Heart left ventricle (tissue), 16 donors: ENCODE measurements around the gene DHRS3. TPM values are rescaled to one million over a fixed set of nuclear protein-coding genes. Genes with fewer than 3 reads are reported as not detected.
A peak's percentile ranks its signal among the peaks of the same experiment; 100 is the strongest.

Experiments used
- ATAC-seq, 4 donors: fragments of 200-7000 bp; cut with Tn5 transposase; one replicate each; pipeline ENCODE4 v1.9.1; 2020 to 2022; ENCODE audit warnings: moderate library complexity in 4 of 4, mild to moderate bottlenecking in 3 of 4, moderate number of reproducible peaks in 1 of 4
- DNase-seq, 5 donors: peaks; one replicate each; pipeline ENCODE4 v3.0.0-alpha.2; 2020
- H3K27ac ChIP-seq, 12 donors: fragments of 200-600 bp; sonication (generic) in 4 of 12; one replicate each; pipeline versions ENCODE4 v1.5.0 to v1.8.0; 2016 to 2022; ENCODE audit warnings: mild to moderate bottlenecking in 2 of 12
- H3K27me3 ChIP-seq, 9 donors: fragments of 200-600 bp; sonication (generic) in 2 of 9; one replicate each; pipeline versions ENCODE4 v1.5.1 to v1.8.0; 2016 to 2022; ENCODE audit warnings: mild to moderate bottlenecking in 3 of 9
- H3K36me3 ChIP-seq, 9 donors: fragments of 200-600 bp; sonication (generic) in 2 of 9; one replicate each; pipeline versions ENCODE4 v1.5.0 to v1.8.0; 2018 to 2022; ENCODE audit warnings: mild to moderate bottlenecking in 2 of 9
- H3K4me1 ChIP-seq, 12 donors: fragments of 200-600 bp; sonication (generic) in 4 of 12; one replicate each; pipeline versions ENCODE4 v1.5.0 to v1.8.0; 2016 to 2022; ENCODE audit warnings: mild to moderate bottlenecking in 3 of 12
- H3K4me3 ChIP-seq, 12 donors: fragments of 200-600 bp; sonication (generic) in 4 of 12; one replicate each; pipeline versions ENCODE4 v1.5.0 to v1.8.0; 2017 to 2022; ENCODE audit warnings: mild to moderate bottlenecking in 9 of 12, moderate library complexity in 4 of 12
- H3K9me3 ChIP-seq, 12 donors: fragments of 200-600 bp; sonication (generic) in 4 of 12; one replicate each; pipeline versions ENCODE4 v1.5.0 to v1.8.0; 2016 to 2022; ENCODE audit warnings: mild to moderate bottlenecking in 1 of 12
- POLR2A ChIP-seq, 2 donors: fragments of 450-650 bp; IDR thresholded peaks; one replicate each; pipeline ENCODE4 v1.6.1; 2017; ENCODE audit warnings: antibody characterized with exemption in 2 of 2, mild to moderate bottlenecking in 2 of 2, moderate library complexity in 2 of 2
- WGBS, 4 donors: extraction: QIAGEN DNeasy Blood & Tissue Kit in 2 of 4; methylation state at CpG; one replicate each; pipeline versions ENCODE4 v1.1.5 to v1.1.7; 2013 to 2018; 5-methylcytosine and 5-hydroxymethylcytosine counted together
- intact Hi-C, 10 donors: fragments of 100-400 bp; cut with DNase I; formaldehyde crosslinking; loops; one replicate each; pipeline versions ENCODE4 v1.11.1 to v1.14.2; 2022
- polyA plus RNA-seq, 2 donors: library from polyadenylated mRNA; stranded (reverse); fragments of 200-250 nt; gene quantifications; one replicate each; pipeline ENCODE4 v1.2.3, GENCODE V29; 2013
- total RNA-seq, 9 donors: library from RNA; depleted of rRNA in 2 of 9; stranded (reverse); fragments of >200 nt in 2 of 9; fragmentation: NEBNext Ultra II Directional in 3 of 9; extraction: Animal tissue kit (Norgen Biotek cat#: 25700) in 3 of 9; gene quantifications; one replicate each; pipeline versions ENCODE4 v1.1.0 to v1.2.4, GENCODE V29; 2016 to 2023
- TF ChIP-seq, protein P1 (sequence below), 12 donors: fragments of 200-600 bp; sonication (generic) in 4 of 12; IDR thresholded peaks; one replicate each; pipeline versions ENCODE4 v1.5.0 to v1.8.0; 2018 to 2022; ENCODE audit warnings: antibody characterized with exemption in 12 of 12, mild to moderate bottlenecking in 5 of 12
- donor health status: ischemic (EF 13 %, LVEDD 7.1; RV severe dilation, severe dysfunction).
- donor health status: healthy with polysubstance abuse.
- donor health status: DM: no; HTN: yes; CAD: no.
- donor health status: DM: no; HTN: no; CAD: no.
- donor health status: ischemic (EF 25% LVEDD 6.9; RV normal size, moderate dysfunction).
- donor health status: ischemic (EF 25% LVEDD 5.7; RV mildly dilated, moderate dysfunction).
- donor health status: healthy.
- donor health status: DM: yes; HTN: yes; CAD: no.
- donor health status: ischemic (EF 35%, LVEDD 5.7; RV mildly dilated, moderate dysfunction).
- donor health status: nonischemic (EF 11% LVEDD 7.7; RV severe dilation, severe dysfunction).
- donor health status: DM: yes; HTN: yes; CAD: no.
- donor health status: PGD.
- donor health status: ischemic (EF 29% LVEDD 5.4; RV normal size, mild dysfunction).
- donor health status: nonischemic (EF 23%, LVEDD 6.1; RV moderate dilation, normal function).

DHRS3 gene
- total and polyA plus RNA-seq, 11 donors = 28.6 to 102 (median 59.9) TPM

DNA sequence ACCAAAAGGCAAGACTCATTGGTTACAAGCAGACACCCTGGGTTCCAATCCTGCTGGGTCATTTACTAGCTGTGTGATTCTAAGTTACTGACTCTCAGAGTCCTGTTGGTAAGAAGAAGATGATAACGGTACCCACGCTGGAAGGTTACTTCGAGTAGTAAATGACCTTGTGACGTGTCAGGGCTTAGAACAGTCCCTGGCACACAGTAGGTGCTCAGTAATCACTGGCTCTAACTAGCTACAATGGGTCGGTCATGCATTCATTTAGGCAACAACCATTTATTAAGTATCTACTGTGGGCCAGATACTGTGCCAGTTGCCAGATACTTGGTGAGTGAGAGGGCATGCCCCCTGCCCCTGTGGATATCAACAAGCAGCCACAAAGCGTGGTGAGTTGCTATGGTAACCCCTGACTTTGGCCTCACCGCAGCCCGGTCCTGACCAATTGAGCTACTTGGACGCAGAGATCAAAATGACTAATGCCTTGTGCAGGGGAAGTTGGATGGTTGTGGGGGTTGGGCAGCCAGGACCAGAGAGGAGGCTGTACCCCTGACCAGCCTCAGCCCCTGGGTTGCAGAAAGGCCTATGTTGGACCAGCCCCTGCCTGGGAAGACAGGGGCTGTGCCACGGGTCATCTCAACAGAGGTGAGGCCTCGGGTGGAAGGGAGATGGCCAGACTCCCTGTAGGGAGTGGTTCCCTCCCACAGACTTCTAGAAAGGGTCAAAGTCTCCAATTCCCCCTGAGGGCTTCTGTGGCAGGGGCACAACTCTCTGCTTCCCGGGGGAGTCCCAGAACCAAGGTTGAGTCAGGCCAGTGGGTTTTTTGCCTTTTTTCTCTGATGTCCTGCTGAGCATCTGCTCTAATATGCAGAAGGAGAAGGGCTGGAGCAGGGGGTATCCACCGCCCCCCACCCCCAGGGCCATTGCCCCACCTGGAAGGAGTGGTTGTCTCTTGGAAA is 16.0 kb downstream of the DHRS3 start:
- peaks cover 0 to 5% (median 0%) of the 10 kb centered on the region in 12 donors for H3K9me3 ChIP-seq
- intact Hi-C loops = loop anchor here in 3 of 10 donors (2.0 to 5.0 kb wide), 3 partner anchors 13 to 125 kb away; no protein-coding TSS in a partner anchor
- no peak for TF ChIP-seq POLR2A (IDR thresholded peaks at IDR 0.05)
- TF ChIP-seq, protein P1, sequence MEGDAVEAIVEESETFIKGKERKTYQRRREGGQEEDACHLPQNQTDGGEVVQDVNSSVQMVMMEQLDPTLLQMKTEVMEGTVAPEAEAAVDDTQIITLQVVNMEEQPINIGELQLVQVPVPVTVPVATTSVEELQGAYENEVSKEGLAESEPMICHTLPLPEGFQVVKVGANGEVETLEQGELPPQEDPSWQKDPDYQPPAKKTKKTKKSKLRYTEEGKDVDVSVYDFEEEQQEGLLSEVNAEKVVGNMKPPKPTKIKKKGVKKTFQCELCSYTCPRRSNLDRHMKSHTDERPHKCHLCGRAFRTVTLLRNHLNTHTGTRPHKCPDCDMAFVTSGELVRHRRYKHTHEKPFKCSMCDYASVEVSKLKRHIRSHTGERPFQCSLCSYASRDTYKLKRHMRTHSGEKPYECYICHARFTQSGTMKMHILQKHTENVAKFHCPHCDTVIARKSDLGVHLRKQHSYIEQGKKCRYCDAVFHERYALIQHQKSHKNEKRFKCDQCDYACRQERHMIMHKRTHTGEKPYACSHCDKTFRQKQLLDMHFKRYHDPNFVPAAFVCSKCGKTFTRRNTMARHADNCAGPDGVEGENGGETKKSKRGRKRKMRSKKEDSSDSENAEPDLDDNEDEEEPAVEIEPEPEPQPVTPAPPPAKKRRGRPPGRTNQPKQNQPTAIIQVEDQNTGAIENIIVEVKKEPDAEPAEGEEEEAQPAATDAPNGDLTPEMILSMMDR (IDR thresholded peaks at IDR 0.05) = no peak
- H3K36me3 ChIP-seq = peaks cover 0 to 7% (median 3%) of the 10 kb centered on the region in 9 donors
- H3K27ac ChIP-seq = peak overlapping the region in 10 of 12 donors; percentile 29 to 99 (median 89)
- H3K27me3 ChIP-seq = no peaks in the 10 kb centered on the region
- ATAC-seq = peak in 1 of 4 donors; percentile 20
- WGBS, 4 donors = 56 to 78% (median 61%) methylated on average over 12 to 13 of the region's 13 CpGs
- H3K4me3 ChIP-seq = no peak overlapping the region
- DNase-seq = peak in 3 of 5 donors; percentile 51 to 69 (median 53)
- H3K4me1 ChIP-seq = peaks cover 27 to 85% (median 81%) of the 10 kb centered on the region in 12 donors

DNA sequence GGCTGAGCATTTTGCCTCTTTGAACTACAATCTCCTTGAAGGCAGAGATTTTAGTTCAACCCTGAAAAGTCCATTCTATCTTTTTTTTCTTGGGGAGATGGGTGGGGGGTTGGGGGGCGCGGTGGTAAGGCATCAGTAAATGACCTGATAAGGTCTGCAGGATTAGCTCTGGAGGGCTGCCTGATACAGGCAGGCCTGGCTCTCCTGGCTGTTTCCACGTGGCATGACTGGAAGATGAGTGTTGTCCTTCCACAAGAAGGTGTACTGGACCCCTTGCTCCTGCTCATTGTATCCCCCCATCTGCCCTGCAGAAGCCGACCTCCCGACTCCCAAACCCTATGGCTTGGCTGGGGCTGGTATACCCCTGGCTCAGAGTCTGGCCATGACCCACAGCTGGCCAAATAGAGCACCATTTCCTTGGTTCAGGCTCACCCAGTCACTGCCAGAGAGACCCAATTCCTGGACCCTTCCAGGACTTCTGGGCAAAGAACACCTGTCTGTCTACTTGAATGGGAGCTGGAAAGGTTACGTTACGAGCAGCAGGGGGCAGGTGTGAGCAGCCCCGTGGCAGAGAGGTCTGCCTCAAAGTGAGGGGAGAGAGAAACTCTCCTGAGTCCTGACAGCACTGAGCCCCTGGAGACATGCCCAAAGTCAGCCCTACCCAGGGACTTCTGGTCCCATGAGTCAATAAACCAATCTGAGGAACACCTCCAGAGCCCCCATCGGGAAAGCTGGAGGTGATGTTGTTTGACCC is 17.0 kb downstream of the DHRS3 start:
- intact Hi-C loops = loop anchor here in 3 of 10 donors (2.0 to 5.0 kb wide), 3 partner anchors 14 to 124 kb away; no protein-coding TSS in a partner anchor

DNA sequence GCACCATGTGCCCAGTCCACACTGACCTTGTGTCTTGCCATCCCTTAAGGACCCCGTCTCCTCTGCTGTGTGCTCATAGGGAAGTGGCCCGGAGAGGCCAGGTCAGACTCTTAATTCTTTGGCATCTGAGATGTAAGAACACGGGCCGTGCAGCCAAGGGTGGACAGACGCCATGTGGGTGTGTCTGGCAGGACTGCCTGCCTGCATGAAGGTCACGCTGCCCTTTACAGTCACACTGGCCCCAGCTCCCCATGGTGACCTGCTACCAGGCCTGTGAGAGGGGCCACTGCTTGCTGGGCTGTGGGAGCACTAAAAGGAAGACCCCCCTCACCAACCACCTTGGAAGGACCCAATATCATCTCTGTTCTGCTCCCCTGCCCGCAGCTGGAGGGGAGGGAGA is 17.7 kb downstream of the DHRS3 start:
- ATAC-seq = peak; percentile 39 to 62 (median 55)
- intact Hi-C loops = loop anchor here in 3 of 10 donors (2.0 to 5.0 kb wide), 3 partner anchors 14 to 123 kb away; no protein-coding TSS in a partner anchor
- peak; percentile 73 to 90 (median 82) for DNase-seq
- Histone ChIP-seq H3K9me3 (no peaks in the 10 kb centered on the region), H3K4me1 (peaks cover 27 to 100% (median 96%) of the 10 kb centered on the region in 12 donors), H3K27me3 (no peaks in the 10 kb centered on the region), H3K4me3 (no peak overlapping the region), H3K27ac (peak overlapping the region; percentile 29 to 99 (median 86)), H3K36me3 (peaks cover 0 to 2% (median 0%) of the 10 kb centered on the region in 9 donors)
- WGBS, 4 donors = 16 to 61% (median 32%) methylated on average over 3 to 7 of the region's 7 CpGs
- TF ChIP-seq, protein P1 (IDR thresholded peaks at IDR 0.05) = no peak
- peak in 1 of 2 donors; percentile 15 for TF ChIP-seq POLR2A (IDR thresholded peaks at IDR 0.05)

More for the DNA sequence above, 17.0 kb downstream of the DHRS3 start:
- Histone ChIP-seq H3K4me3 (no peak overlapping the region), H3K9me3 (no peaks in the 10 kb centered on the region), H3K36me3 (peaks cover 0 to 7% (median 0%) of the 10 kb centered on the region in 9 donors), H3K27ac (peak overlapping the region in 11 of 12 donors; percentile 27 to 99 (median 87)), H3K4me1 (peaks cover 27 to 94% (median 90%) of the 10 kb centered on the region in 12 donors), H3K27me3 (no peaks in the 10 kb centered on the region)
- 61 to 64% (median 62%) methylated on average over 6 to 9 of the region's 9 CpGs for WGBS, 4 donors
- DNase-seq (peak in 3 of 5 donors; percentile 47 to 59 (median 52)), ATAC-seq (peak in 1 of 4 donors; percentile 31)
- TF ChIP-seq, protein P1 (IDR thresholded peaks at IDR 0.05) = peak; percentile 12 to 69 (median 52)
- no peak for TF ChIP-seq POLR2A (IDR thresholded peaks at IDR 0.05)
